Kidney (tissue), 14 donors: ENCODE results near the gene APCDD1. TPM values are rescaled to one million over a fixed set of nuclear protein-coding genes. Genes with fewer than 3 reads are reported as not detected.
"Not testable (repeated sequence)": the region's sequence is repeated elsewhere in the genome, so short reads cannot be mapped to it uniquely, and the experiment has no call there.

ENCODE experiments used
- DNase-seq, 5 donors: peaks; one replicate each; pipeline ENCODE4 v3.0.0-alpha.2; 2013 to 2020
- FAIRE-seq: peaks from 2 replicates; lab custom pipeline; 2012; peaks lifted over from hg19 to GRCh38; lab: Jason Lieb, UNC
- H3K27ac ChIP-seq, 2 donors: one replicate each; pipeline ENCODE4 v1.7.0; 2013; ENCODE audit warnings: low read depth in 2 of 2, low read length in 2 of 2, inconsistent platforms in 1 of 2
- H3K27me3 ChIP-seq: one replicate; pipeline ENCODE4 v1.7.1; 2013; ENCODE audit warnings: low read length, inconsistent platforms; ENCODE audit not compliant: control insufficient read depth, insufficient read depth
- H3K36me3 ChIP-seq, 3 donors: one replicate each; pipeline versions ENCODE4 v1.7.0 to v1.7.1; 2013; ENCODE audit warnings: low read length in 3 of 3, control low read depth in 1 of 3, inconsistent platforms in 1 of 3; ENCODE audit not compliant: insufficient read depth in 3 of 3, control insufficient read depth in 2 of 3
- H3K4me1 ChIP-seq, 3 donors: one replicate each; pipeline versions ENCODE4 v1.7.0 to v1.7.1; 2013; ENCODE audit warnings: low read length in 3 of 3, inconsistent platforms in 1 of 3, low read depth in 1 of 3; ENCODE audit not compliant: control insufficient read depth in 2 of 3, insufficient read depth in 2 of 3
- H3K4me3 ChIP-seq, 3 donors: one replicate each; pipeline versions ENCODE4 v1.7.0 to v1.8.1; 2013; ENCODE audit warnings: low read length in 3 of 3, control low read depth in 1 of 3, inconsistent platforms in 1 of 3
- H3K9ac ChIP-seq, 3 donors: one replicate each; pipeline versions ENCODE4 v1.7.0 to v1.7.1; 2013; ENCODE audit warnings: low read length in 3 of 3, control low read depth in 1 of 3, inconsistent platforms in 1 of 3
- H3K9me3 ChIP-seq, 3 donors: one replicate each; pipeline versions ENCODE4 v1.7.0 to v1.7.1; 2013; ENCODE audit warnings: low read length in 3 of 3, control low read depth in 1 of 3, inconsistent platforms in 1 of 3; ENCODE audit not compliant: control insufficient read depth in 2 of 3, insufficient read depth in 1 of 3
- CTCF ChIP-seq: IDR thresholded peaks from 3 replicates; pipeline ENCODE4 v1.5.1; 2012; ENCODE audit warnings: mild to moderate bottlenecking, moderate library complexity, borderline replicate concordance; ENCODE audit not compliant: insufficient read depth; ENCODE audit errors: extremely low read depth
- intact Hi-C: fragments of 100-400 bp; cut with DNase I; formaldehyde crosslinking; loops from one replicate; pipeline ENCODE4 v1.11.1; 2022
- polyA plus RNA-seq: library from polyadenylated mRNA; stranded (reverse); fragments of 350-450 nt; fragmentation: Illumina TruSeq; extraction: RNeasy Lipid Tissue Mini Kit (QIAGEN cat#74804); gene quantifications from one replicate; pipeline ENCODE4 v1.2.3, GENCODE V29; 2014; ENCODE audit warnings: low read depth, low replicate concordance; ENCODE audit not compliant: insufficient read depth
- total RNA-seq: library from RNA; stranded (reverse); fragmentation: NEBNext Ultra II Directional; extraction: Animal tissue kit (Norgen Biotek cat#: 25700); gene quantifications from one replicate; pipeline ENCODE4 v1.2.1, GENCODE V29; 2021
- donor health status: control.
- donor health status: control.
- donor health status: control.
- donor health status: control.
- donor health status: control.
- donor health status: DM: yes; HTN: yes; CAD: no.
- donor health status: Normal renal cell carcinoma (clear cell type).

APCDD1 gene
- total and polyA plus RNA-seq, 2 donors from 2014 or later = 2.8 to 22.9 TPM

GRCh38 chr18:10499230-10499629 is 44.8 kb downstream of the APCDD1 start:
- TF ChIP-seq CTCF = no peak
- H3K9me3 ChIP-seq = no peaks in the 10 kb centered on the region
- no peak overlapping the region for H3K9ac ChIP-seq
- H3K36me3 ChIP-seq = no peaks in the 10 kb centered on the region
- no peak overlapping the region for H3K27ac ChIP-seq
- intact Hi-C loops = no loop called here
- no peak for DNase-seq
- no peak overlapping the region for H3K4me3 ChIP-seq
- no peak for FAIRE-seq
- H3K27me3 ChIP-seq = no peaks in the 10 kb centered on the region
- H3K4me1 ChIP-seq = no peaks in the 10 kb centered on the region

- no peak for DNase-seq
- no peaks in the 10 kb centered on the region for H3K9me3 ChIP-seq
- H3K27ac ChIP-seq = no peak overlapping the region
- H3K27me3 ChIP-seq = no peaks in the 10 kb centered on the region
- no peak for FAIRE-seq
- H3K4me3 ChIP-seq = no peak overlapping the region
- no peaks in the 10 kb centered on the region for H3K4me1 ChIP-seq
- no peak overlapping the region for H3K9ac ChIP-seq
- no peaks in the 10 kb centered on the region for H3K36me3 ChIP-seq
- intact Hi-C loops = no loop called here
- no peak for TF ChIP-seq CTCF
Measured at GRCh38 chr18:10500038-10500437, 45.6 kb downstream of the APCDD1 start.

- no peak for FAIRE-seq
Measured at GRCh38 chr18:10504723-10505122, 50.3 kb downstream of the APCDD1 start.

GRCh38 chr18:10505892-10506291 is 51.5 kb downstream of the APCDD1 start:
- H3K36me3 ChIP-seq, H3K9ac ChIP-seq, FAIRE-seq, H3K9me3 ChIP-seq, intact Hi-C loops, H3K4me3 ChIP-seq, DNase-seq, H3K27ac ChIP-seq, H3K4me1 ChIP-seq, H3K27me3 ChIP-seq: not testable (repeated sequence)

More at GRCh38 chr18:10504723-10505122, 50.3 kb downstream of the APCDD1 start:
- no peaks in the 10 kb centered on the region for H3K27me3 ChIP-seq
- H3K4me3 ChIP-seq = no peak overlapping the region
- H3K9me3 ChIP-seq = peaks cover 0 to 9% (median 0%) of the 10 kb centered on the region in 3 donors
- intact Hi-C loops = no loop called here
- H3K36me3 ChIP-seq = no peaks in the 10 kb centered on the region
- no peak overlapping the region for H3K27ac ChIP-seq
- H3K9ac ChIP-seq = no peak overlapping the region
- DNase-seq = no peak
- H3K4me1 ChIP-seq = no peaks in the 10 kb centered on the region
- TF ChIP-seq CTCF = no peak
